ENCODE results near the gene PAK6. TPM values are rescaled to one million over a fixed set of nuclear protein-coding genes. Genes with fewer than 3 reads are reported as not detected.
A peak's percentile ranks its signal among the peaks of the same experiment; 100 is the strongest.

Gene PAK6
- total and polyA plus RNA-seq, 2 experiments from 2014 or later, result 2.4 to 20.0 TPM

GRCh38 chr15:40290918-40291574 lies 52.2 kb downstream of the PAK6 start:
- Mint-ChIP-seq H3K4me3 (peak overlapping the region; percentile 63; the same call in 2 of the 3 replicates), H3K27ac (no peak overlapping the region), H3K36me3 (ENCODE audit: low read depth) (no peaks in the 10 kb centered on the region), H3K9me3 (no peaks in the 10 kb centered on the region), H3K4me1 (peaks cover 28% of the 10 kb centered on the region), H3K27me3 (ENCODE audit: insufficient read depth, low read depth, poor library complexity) (peaks cover 50% of the 10 kb centered on the region)
- Histone ChIP-seq H3K79me2 (replicated peaks; ENCODE audit: insufficient read depth) (no peaks in the 10 kb centered on the region), H2AFZ (peak overlapping the region; percentile 86), H3K36me3 (ENCODE audit: insufficient read depth) (no peaks in the 10 kb centered on the region), H3F3A (replicated peaks; ENCODE audit: low read depth) (no peaks in the 10 kb centered on the region), H4K20me1 (replicated peaks; ENCODE audit: insufficient read depth) (no peaks in the 10 kb centered on the region), H3K4me1 (ENCODE audit: insufficient read depth) (peaks cover 16% of the 10 kb centered on the region; the same call in 1 of the 2 replicates), H3K27ac (ENCODE audit: low read depth) (no peak overlapping the region), H3K4me3 (peak overlapping the region; percentile 57), H3K27me3 (ENCODE audit: insufficient read depth) (peaks cover 60% of the 10 kb centered on the region), H3K9me2 (ENCODE audit: insufficient read depth) (no peaks in the 10 kb centered on the region), H3K4me2 (peak overlapping the region; percentile 91)
- ATAC-seq, result peak; percentile 82
- TF ChIP-seq POLR2AphosphoS5 (IDR thresholded peaks at IDR 0.05; ENCODE audit: low read depth) (0 out of 2 replicates have a peak, but pooled peaks have one; percentile 13), STAT1 (IDR thresholded peaks at IDR 0.05; ENCODE audit: unreplicated experiment) (no peak), EZH2 (IDR thresholded peaks at IDR 0.05; ENCODE audit: low read depth, unreplicated experiment) (peak; percentile 52), ZNF331 (CRISPR knock-in tag; IDR thresholded peaks at IDR 0.05; ENCODE audit: low read depth) (no peak), CTCF (conservative IDR thresholded peaks at IDR 0.05; ENCODE audit: low read depth in 2 of 2) (no peak), ZNF462 (CRISPR knock-in tag; IDR thresholded peaks at IDR 0.05) (no peak), ETS1 (IDR thresholded peaks at IDR 0.05) (no peak)
- peak; percentile 85 for DNase-seq (ENCODE audit: low spot score)

All from GM23338 (cell line).